HEK293T (cell line): ENCODE results near the gene SMARCD1.

ENCODE experiments used
- FOXA1 ChIP-seq: fragments of 450-650 bp; IDR thresholded peaks from 2 replicates; pipeline ENCODE4 v1.6.1; 2016; ENCODE audit warnings: mild to moderate bottlenecking
- SP1 ChIP-seq: fragments of 450-650 bp; IDR thresholded peaks from 2 replicates; pipeline ENCODE4 v1.6.1; 2017

GRCh38 chr12:50147281-50147680 lies 62.1 kb downstream of the SMARCD1 start:
- TF ChIP-seq FOXA1 (no peak), SP1 (no peak)
